Left lobe of liver (tissue), 2 donors: ENCODE data around the gene COPG1. TPM values are rescaled to one million over a fixed set of nuclear protein-coding genes. Genes with fewer than 3 reads are reported as not detected.
"Not testable (repeated sequence)": the region's sequence is repeated elsewhere in the genome, so short reads cannot be mapped to it uniquely, and the experiment has no call there.

Experiments
- ATAC-seq: fragments of 200-7000 bp; cut with Tn5 transposase; one replicate; pipeline ENCODE4 v1.9.1; 2020; ENCODE audit warnings: mild to moderate bottlenecking, moderate library complexity
- DNase-seq: peaks from one replicate; pipeline ENCODE4 v3.0.0-alpha.2; 2020; ENCODE audit warnings: low spot score
- total RNA-seq: library from RNA; stranded (reverse); gene quantifications from one replicate; pipeline ENCODE4 v1.2.1, GENCODE V29; 2021
- donor health status: DM: no; HTN: no; CAD: no; lungs with moderate emphysema.
- donor health status: DM: no; HTN: yes; CAD: no.

COPG1 gene
- total RNA-seq, 1 donor from 2014 or later, result 114 TPM

GRCh38 chr3:129240436-129240835, 9.0 kb upstream of the COPG1 start:
- no peak for ATAC-seq
- no peak for DNase-seq

DNA sequence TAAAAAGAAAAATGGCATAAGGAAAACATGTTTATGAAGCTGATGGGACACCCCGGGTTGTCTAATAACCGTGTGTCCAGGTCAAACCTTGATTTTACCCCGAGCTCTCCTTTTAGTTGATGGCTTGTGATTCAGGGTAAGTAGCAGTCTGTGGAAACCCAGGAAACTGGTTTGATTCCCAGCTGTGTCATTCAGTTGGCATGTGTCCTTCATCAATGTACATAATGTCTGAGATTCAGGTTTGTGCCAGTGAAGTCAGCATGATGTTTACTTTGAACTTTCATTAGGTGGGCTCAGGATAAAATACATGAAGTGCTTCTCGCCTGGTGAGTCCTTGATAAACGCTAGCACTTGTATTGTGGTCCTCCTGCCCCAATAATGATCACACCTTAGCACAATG, 4.3 kb upstream of the COPG1 start:
- ATAC-seq (no peak), DNase-seq (no peak)

GRCh38 chr3:129245641-129246306, 3.6 kb upstream of the COPG1 start:
- ATAC-seq (peak; percentile 89), DNase-seq (peak; percentile 85)

DNA sequence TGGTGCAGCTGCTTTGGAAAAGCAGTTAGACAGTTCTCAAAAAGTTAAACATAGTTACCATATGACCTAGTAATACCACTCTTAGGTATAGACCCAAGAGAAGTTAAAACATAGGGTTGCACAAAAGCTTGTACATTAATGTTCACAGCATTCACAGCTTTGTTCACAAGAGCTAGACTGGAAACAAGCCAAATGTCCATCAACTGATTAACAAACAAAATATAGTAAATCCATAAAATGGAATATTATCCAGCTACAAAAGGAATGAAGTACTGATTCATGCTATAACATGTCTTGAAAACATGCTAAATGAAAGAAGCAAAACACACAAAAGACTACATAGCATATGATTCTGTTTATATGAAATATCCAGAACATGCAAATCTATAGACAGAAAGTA, 2.8 kb upstream of the COPG1 start:
- no peak for ATAC-seq
- no peak for DNase-seq

DNA sequence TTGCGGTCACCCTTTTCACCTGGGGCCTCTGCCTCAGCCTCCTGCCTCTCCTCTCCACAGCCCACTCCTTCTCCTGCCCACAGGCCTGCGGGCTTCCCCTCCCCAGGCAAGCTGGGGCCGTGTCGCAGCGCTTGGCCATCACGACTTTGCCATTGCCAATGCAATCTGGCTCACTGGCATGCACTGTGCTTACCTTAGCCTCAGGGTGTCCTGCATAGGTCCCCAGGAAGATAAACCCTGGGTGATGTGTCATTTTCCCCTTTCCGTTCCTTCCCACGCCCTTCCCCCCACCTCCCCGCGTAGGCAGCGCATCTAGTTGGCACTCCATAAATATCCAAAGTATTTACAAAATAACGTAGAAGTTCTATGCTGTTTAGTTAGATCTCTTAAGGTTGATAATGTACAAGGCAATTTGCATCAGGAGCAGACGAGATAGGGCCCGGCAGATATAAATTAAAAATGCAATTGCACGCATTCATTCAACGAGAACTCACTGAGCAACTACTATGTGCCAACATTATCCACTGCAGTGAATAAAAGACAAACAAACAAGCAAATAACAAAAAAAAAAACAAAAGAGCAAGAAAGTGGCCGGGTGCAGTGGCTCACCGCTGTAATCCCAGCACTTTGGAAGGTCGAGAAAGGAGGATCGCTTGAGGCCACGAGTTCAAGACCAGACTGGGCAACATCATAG, 973 bp upstream of the COPG1 start:
- DNase-seq, result no peak
- peak; percentile 9 for ATAC-seq

GRCh38 chr3:129252748-129253147, 3.3 kb downstream of the COPG1 start:
- DNase-seq, result no peak

DNA sequence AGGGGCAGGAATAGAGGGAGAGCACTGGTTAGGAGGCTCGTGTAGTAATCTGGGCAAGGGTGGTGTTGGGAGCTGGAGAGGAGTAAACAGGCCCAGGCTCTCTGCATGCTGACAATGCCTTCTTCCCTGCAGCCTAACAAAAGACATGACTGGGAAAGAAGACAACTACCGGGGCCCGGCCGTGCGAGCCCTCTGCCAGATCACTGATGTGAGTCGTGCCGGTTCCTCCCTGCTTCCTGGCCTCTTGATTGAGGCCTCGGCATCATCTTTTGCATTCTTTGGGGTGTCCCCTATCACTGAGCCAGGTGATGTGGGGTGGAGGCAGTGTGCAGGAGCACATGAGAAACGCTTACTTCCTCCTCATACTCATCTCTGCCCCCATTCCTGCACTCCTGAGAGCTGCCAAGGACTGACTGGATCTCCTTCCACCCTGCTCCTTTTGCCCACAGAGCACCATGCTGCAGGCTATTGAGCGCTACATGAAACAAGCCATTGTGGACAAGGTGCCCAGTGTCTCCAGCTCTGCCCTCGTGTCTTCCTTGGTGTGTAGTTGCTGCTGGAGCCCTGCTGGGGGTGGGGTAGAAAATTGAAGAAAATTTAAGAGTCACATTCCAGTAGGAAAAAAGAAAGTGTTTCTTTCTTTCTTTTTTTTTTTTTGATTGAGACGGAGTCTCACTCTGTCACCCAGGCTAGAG, 5.3 kb downstream of the COPG1 start:
- DNase-seq, result no peak
- no peak for ATAC-seq

More at GRCh38 chr3:129252748-129253147, 3.3 kb downstream of the COPG1 start:
- ATAC-seq, result no peak

GRCh38 chr3:129256270-129256669, 6.9 kb downstream of the COPG1 start:
- DNase-seq, result no peak
- no peak for ATAC-seq

DNA sequence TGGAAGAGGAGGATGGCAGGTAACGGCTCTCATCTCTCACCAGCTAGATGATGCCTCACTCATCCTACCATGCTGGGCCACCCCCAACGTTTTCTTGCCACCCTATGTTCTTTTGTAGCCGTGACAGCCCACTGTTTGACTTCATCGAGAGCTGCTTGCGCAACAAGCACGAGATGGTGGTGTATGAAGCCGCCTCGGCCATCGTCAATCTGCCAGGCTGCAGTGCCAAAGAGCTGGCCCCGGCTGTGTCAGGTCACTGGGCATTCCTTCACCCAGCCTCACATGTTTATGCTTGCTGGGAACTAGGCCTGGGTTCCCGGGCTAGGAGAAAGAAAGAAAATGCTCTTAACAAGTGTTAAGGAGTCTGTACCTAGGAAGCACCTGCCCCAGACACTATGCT, 8.2 kb downstream of the COPG1 start:
- peak; percentile 90 for DNase-seq
- ATAC-seq, result peak; percentile 87

DNA sequence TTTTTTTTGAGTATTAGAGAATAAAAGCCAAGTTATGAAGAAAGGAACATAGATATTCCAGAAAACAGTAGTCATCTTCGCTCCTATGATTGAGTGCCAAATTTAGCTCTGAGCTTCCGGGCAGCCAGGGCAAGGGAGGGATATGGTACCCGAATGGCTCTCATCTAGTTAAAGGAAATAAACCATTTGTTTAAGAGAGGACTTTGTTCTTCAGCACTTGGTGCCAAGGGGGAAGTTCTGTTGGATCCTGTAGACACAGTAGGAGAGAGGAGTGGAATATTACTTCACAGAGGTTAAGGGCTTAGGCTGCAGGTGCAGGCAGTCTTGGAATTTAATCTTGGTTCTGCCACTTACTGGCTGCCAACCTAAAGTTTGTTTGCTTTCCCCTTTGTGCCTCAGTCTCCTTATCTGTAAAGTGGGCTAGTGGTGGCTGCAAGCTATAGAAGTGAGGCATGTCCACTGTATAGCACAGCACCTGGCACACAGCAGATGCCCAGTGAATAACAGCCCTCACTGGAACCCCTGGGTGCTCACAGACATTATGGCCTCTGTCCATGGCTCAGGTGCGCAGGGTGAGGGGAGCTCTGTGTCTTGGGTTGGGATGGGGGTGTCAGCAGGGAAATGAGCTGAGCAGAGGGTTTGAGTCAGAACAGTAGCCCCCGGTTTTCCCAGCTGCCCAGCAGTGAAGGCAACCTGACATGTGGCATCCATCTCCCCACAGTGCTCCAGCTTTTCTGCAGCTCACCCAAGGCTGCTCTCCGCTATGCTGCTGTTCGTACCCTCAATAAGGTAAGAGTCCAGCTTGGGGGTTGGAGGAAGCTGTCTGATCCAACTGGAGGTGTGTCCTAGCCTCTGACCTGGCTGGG, 10.4 kb downstream of the COPG1 start:
- ATAC-seq (peak; percentile 73), DNase-seq (no peak)

GRCh38 chr3:129260606-129261005, 11.2 kb downstream of the COPG1 start:
- no peak for ATAC-seq
- DNase-seq, result no peak

GRCh38 chr3:129261894-129262293, 12.5 kb downstream of the COPG1 start:
- DNase-seq (no peak), ATAC-seq (no peak)

DNA sequence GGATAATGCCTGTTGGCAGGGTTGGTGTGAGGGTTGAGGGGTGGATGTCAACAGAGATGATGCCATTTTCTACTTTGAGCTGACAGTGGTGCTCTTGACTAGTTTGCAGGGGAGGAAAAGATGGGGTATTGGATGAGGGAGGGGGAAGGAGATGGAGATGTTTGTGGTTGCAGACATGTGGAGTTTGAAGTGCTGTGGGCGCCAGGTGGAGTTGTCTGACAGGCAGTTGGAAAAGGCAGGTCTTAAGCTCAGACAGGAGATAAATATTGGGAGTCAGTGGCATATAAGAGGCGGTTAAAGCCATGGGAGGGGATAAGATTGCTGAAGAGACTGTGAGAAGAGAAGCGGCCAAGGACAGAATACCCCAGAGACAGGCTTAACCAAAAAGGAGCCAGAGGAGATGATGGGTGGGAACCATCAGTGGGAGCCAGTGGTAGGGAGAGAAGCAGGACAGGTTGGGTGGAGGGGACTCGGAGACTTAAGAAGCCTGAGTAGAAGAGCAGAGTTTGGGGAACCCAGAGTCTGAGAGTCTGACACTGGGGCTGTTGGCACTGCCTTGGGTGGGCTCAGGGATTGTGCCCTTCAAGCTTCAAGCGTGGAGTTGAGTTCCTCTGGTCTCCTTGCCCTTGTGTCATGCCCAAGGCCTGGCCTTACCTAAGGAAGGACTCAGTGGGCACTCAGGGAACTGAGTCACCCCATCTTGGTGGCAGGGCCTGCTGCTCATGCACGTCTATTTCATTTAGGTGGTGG, 13.9 kb downstream of the COPG1 start:
- ATAC-seq (no peak), DNase-seq (no peak)

DNA sequence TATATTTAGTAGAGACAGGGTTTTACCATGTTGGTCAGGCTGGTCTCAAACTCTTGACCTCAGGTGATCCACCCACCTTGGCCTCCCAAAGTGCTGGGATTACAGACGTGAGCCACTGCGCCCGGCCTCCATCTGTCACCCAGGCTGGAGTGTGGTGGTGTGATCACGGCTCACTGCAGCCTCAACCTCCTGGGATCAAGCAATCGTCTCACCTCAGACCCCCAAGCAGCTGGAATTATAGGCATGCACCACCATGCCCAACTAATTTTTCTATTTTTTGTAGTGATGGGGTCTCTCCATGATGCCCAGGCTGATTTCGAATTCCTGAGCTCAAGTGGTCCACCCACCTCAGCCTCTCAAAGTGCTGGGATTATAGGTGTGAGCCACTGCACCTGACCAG, 15.6 kb downstream of the COPG1 start:
- DNase-seq, ATAC-seq: not testable (repeated sequence)

DNA sequence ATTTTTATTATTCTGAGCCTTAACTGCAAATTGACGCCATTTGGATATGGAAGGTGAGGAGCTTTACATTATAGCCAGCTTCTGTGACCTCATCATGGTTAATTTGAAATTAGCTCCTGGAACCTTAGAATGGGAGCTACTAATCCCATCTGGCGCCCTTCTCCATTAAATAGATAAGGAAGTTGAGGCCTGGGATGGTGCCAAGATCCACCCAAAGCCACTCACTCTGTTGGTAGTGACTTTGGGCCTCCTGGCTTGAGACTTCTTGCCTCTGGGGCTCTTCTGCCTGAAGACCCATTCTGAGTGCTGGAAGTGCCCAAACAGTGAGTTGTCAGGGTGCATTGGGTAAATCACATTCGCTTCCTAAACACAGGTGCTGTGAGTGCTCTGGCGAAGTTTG, 17.2 kb downstream of the COPG1 start:
- no peak for ATAC-seq
- no peak for DNase-seq

DNA sequence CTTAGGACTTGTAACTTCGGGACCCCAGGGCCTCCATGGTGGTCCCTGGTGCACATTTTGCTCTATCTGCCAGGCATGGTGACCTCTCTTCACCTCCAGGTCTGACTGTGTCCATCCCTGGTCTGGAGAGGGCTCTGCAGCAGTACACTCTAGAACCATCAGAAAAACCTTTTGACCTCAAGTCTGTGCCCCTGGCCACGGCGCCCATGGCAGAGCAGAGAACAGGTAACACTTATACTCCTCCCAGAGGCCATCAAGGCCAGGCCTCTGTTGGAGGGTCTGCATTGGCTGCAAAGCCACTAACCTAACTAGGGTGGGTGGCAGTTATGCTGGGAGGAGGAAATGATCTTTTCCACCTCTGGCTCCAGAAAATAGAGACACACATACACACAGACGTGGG, 19.0 kb downstream of the COPG1 start:
- ATAC-seq (no peak), DNase-seq (peak; percentile 24)

GRCh38 chr3:129271674-129272073, 22.3 kb downstream of the COPG1 start:
- peak; percentile 40 for DNase-seq

DNA sequence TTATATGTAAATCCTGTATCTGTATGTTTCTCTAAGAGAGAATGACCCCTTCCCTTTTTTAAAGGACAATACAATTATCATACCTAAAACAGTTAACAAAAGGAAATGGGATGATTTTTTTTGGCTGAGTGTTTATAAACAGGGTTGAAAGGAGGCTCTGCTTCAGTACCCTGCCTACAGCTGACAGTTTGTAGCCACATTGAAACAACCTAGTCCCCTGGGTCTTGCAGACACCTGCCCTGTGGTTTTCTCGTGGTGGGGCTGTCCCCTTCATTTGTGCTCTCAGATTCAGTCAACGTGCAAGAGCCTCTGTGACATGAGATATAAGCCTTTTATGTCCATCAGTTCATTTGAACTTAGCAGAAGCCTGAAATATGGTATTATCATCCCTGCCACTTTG, 27.0 kb downstream of the COPG1 start:
- DNase-seq (no peak), ATAC-seq (no peak)

More at GRCh38 chr3:129271674-129272073, 22.3 kb downstream of the COPG1 start:
- no peak for ATAC-seq

DNA sequence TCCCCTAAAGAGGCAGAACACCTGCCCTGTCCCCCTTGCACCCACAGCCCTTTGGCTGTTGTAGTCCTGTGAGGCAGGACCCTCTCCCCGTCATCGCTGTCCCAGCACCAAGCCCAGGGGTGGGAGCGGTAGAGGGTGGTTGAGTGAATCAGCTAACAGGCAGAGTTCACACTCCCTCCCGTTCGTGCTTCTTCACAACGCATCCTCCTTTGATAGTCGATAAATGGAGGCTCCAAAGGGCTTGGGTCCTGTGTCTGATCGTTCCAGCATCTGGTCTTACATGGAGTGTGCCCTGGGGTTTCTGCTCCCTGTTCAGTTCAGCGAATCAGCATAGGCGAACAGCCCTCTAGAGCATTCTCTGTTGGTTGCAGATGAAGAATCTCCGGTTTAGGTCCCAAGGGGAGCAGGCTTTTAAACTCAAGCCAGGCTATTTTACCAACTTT, 28.4 kb downstream of the COPG1 start:
- DNase-seq, result no peak
- ATAC-seq, result no peak

DNA sequence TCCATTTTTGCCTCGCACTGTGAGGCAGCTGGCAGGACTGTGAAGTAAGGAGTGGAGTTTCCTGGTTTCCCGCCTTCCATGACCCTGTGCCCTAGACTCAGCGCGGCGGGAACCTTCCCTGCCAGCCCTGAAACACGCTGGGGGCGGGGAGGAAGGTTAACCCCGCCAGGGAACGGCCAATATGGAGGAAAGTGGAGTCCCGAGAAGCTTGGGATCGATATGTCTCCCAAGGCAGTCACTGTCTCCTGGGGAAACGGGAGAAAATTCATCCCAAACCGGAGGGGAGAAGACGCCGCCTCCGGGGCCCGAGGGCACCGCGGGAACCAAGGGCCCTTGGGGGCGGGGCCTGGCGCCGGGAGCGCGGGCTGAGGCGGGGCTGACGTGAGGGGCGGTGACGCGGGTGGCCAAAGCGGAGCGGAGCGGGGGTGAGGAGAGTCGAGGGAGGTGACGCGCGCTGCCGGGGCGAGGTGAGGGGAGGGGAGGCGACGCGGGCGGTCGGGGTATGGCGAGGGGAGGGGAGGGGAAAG, 29.1 kb downstream of the COPG1 start, which contains the start of gene HMCES:
Gene HMCES (plus strand): TSS at position 432 of the 527 bp plus-strand sequence. CDS start 863 bp downstream, outside the sequence.
- ATAC-seq (peak; percentile 91), DNase-seq (peak; percentile 96)
